Panc1 (cell line): ENCODE data around the gene RAD21L1. TPM values are rescaled to one million over a fixed set of nuclear protein-coding genes. Genes with fewer than 3 reads are reported as not detected.

Experiments used
- ATAC-seq: fragments of 200-7000 bp; cut with Tn5 transposase; 2 replicates; pipeline ENCODE4 v1.9.1; 2020; ENCODE audit warnings: mild to moderate bottlenecking, moderate library complexity
- BruUV-seq: library from RNA; stranded (reverse); fragments of 400-500 nt; replicated peaks from 2 replicates; lab custom pipeline; 2021; lab: Mats Ljungman, UMichigan
- CTCF ChIA-PET: fragments of 300-600 bp; sonication (Branson Sonifier 250); formaldehyde crosslinking; loops from one replicate; lab custom pipeline; 2022; ENCODE audit warnings: antibody characterized with exemption; lab: Charles Lee
- POLR2A ChIA-PET: fragments of 300-600 bp; sonication (Branson Sonifier 250); formaldehyde crosslinking; loops from one replicate; lab custom pipeline; 2022; ENCODE audit warnings: antibody characterized with exemption; lab: Charles Lee
- DNase-seq: peaks from one replicate; pipeline ENCODE4 v3.0.0-alpha.2; 2010; ENCODE audit warnings: low read depth, low spot score
- H3K27ac ChIP-seq: 2 replicates; pipeline ENCODE4 v1.5.1; 2011; ENCODE audit warnings: mild to moderate bottlenecking, low read length, inconsistent platforms
- H3K27me3 ChIP-seq: fragments of 200-500 bp; sonication (Bioruptor generic); 2 replicates; pipeline ENCODE4 v1.6.0; 2014; ENCODE audit warnings: low read length, inconsistent platforms; ENCODE audit not compliant: control insufficient read depth, insufficient read depth
- H3K36me3 ChIP-seq: fragments of 200-500 bp; sonication (Bioruptor generic); 2 replicates; pipeline ENCODE4 v1.5.1; 2014; ENCODE audit warnings: inconsistent platforms, mild to moderate bottlenecking, low read length, moderate library complexity; ENCODE audit not compliant: control insufficient read depth, insufficient read depth
- H3K4me1 ChIP-seq: 2 replicates; pipeline ENCODE4 v1.5.1; 2011; ENCODE audit warnings: inconsistent platforms, mild to moderate bottlenecking, low read length, moderate library complexity; ENCODE audit not compliant: control insufficient read depth, insufficient read depth
- H3K4me3 ChIP-seq, 2 experiments: 2 replicates each; pipeline ENCODE4 v1.5.1; 2011 to 2012; ENCODE audit warnings: low read depth in 2 of 2, low read length in 2 of 2, mild to moderate bottlenecking in 2 of 2, inconsistent platforms in 1 of 2, moderate library complexity in 1 of 2
- H3K9me3 ChIP-seq: fragments of 200-500 bp; sonication (Bioruptor generic); 2 replicates; pipeline ENCODE4 v1.5.1; 2014; ENCODE audit warnings: low read depth, mild to moderate bottlenecking, inconsistent platforms, low read length, moderate library complexity; ENCODE audit not compliant: control insufficient read depth, insufficient read depth
- CTCF ChIP-seq: fragments of 450-650 bp; IDR thresholded peaks from 2 replicates; pipeline ENCODE4 v1.5.1; 2017; ENCODE audit warnings: mild to moderate bottlenecking
- POLR2AphosphoS5 ChIP-seq: IDR thresholded peaks from 2 replicates; pipeline ENCODE4 v1.6.1; 2012; ENCODE audit warnings: mild to moderate bottlenecking, low read depth, low read length, moderate library complexity
- REST ChIP-seq, 2 experiments: IDR thresholded peaks; 2 replicates each; pipeline ENCODE4 v1.6.1; 2011 to 2012; ENCODE audit warnings: low read depth in 2 of 2, control low read depth in 1 of 2, low read length in 1 of 2, mild to moderate bottlenecking in 1 of 2, moderate library complexity in 1 of 2; ENCODE audit not compliant: insufficient read depth in 1 of 2
- SIN3A ChIP-seq: IDR thresholded peaks from 2 replicates; pipeline ENCODE4 v1.6.1; 2012; ENCODE audit warnings: low read depth, mild to moderate bottlenecking, low read length, moderate library complexity, borderline replicate concordance; ENCODE audit not compliant: insufficient read depth
- TCF7L2 ChIP-seq: IDR thresholded peaks from 2 replicates; pipeline ENCODE4 v1.6.1; 2011; ENCODE audit warnings: mild to moderate bottlenecking, low read depth, low read length, inconsistent platforms
- in situ Hi-C: cut with HindIII; loops from 2 replicates; pipeline ENCODE4 v1.10.0; 2016; ENCODE audit warnings: low sequenced_read_pairs, low pct_unique_long_range_greater_than_20kb
- intact Hi-C: fragments of 100-400 bp; cut with micrococcal nuclease; formaldehyde crosslinking; loops from one replicate; pipeline ENCODE4 v1.10.0; 2022; ENCODE audit not compliant: unreplicated experiment
- total RNA-seq: library from RNA; stranded (reverse); gene quantifications from one replicate; pipeline ENCODE4 v1.2.1, GENCODE V29; 2021; ENCODE audit not compliant: unreplicated experiment

RAD21L1 gene
- total RNA-seq, 1 experiment from 2014 or later, result 1.0 TPM

- Histone ChIP-seq H3K4me1 (no peaks in the 10 kb centered on the region), H3K36me3 (no peaks in the 10 kb centered on the region), H3K27me3 (peaks cover 13% of the 10 kb centered on the region), H3K9me3 (no peaks in the 10 kb centered on the region), H3K27ac (no peak overlapping the region), H3K4me3 (no peak overlapping the region)
- ATAC-seq (no peak), DNase-seq (no peak)
- intact Hi-C loops, result no loop called here
- ChIA-PET POLR2A (no interaction called here), CTCF (no interaction called here)
- BruUV-seq, result no TSS peak
- in situ Hi-C loops, result no loop called here
- TF ChIP-seq TCF7L2 (no peak), POLR2AphosphoS5 (no peak), SIN3A (no peak), CTCF (no peak), REST (IDR thresholded peaks at IDR 0.05; ENCODE audit: insufficient read depth in 1 of 2, low read depth in 2 of 2, low read length in 1 of 2) (no peak)
Measured at GRCh38 chr20:1191299-1191698, 34.5 kb upstream of the RAD21L1 start.

GRCh38 chr20:1195226-1195625, 30.6 kb upstream of the RAD21L1 start:
- CTCF ChIA-PET, result no interaction called here
- no TSS peak for BruUV-seq
- DNase-seq (no peak), ATAC-seq (no peak)
- Histone ChIP-seq H3K27me3 (peaks cover 5% of the 10 kb centered on the region; the same call in 1 of the 2 replicates), H3K27ac (no peak overlapping the region), H3K9me3 (no peaks in the 10 kb centered on the region), H3K4me1 (no peaks in the 10 kb centered on the region), H3K4me3 (no peak overlapping the region), H3K36me3 (no peaks in the 10 kb centered on the region)
- POLR2A ChIA-PET, result no interaction called here
- in situ Hi-C loops (no loop called here), intact Hi-C loops (no loop called here)
- TF ChIP-seq POLR2AphosphoS5, result no peak
- no peak for TF ChIP-seq TCF7L2
- no peak for TF ChIP-seq CTCF
- no peak for TF ChIP-seq REST (IDR thresholded peaks at IDR 0.05; ENCODE audit: insufficient read depth in 1 of 2, low read depth in 2 of 2, low read length in 1 of 2)
- TF ChIP-seq SIN3A, result no peak
